Measurements from ENCODE around the gene MAT2A. TPM values are rescaled to one million over a fixed set of nuclear protein-coding genes. Genes with fewer than 3 reads are reported as not detected.

The MAT2A gene
- total RNA-seq, 2 experiments from 2014 or later, result 276 to 282 TPM

DNA sequence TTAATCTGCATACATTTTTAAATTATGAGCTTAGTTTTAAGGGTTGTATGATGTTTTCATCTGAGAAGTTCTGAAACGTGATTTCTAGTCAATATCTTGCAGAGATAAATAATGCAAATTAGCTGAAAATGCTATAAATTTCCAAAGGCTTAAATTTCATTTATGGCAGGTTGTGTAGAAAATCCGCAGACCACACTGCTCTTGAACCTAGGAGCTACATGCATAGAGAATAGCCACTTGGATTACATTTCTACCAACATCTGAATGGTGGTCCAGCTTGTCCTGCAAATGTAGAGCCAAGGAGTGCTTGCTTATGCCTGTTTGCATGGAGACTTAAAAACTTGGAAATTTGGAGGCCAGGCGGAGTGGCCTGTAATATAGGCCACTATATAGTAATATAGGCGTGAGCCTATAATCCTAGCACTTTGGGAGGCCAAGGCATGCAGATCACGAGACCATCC lies 6.8 kb downstream of the MAT2A start:
- ChIA-PET CTCF (interaction anchor here (0.5 to 2.8 kb wide), 8 partner anchors 11 to 155 kb away, joined by 3 to 25 read pairs (median 3); partner anchors contain the start of gene C2orf68), POLR2A (interaction anchor here (0.6 to 23.8 kb wide), 25 partner anchors 1 to 228 kb away, joined by 3 to 467 read pairs (median 4); partner anchors contain the start of genes CAPG, ELMOD3, GGCX and MAT2A)
- no peaks in the 10 kb centered on the region for H3K9me3 Mint-ChIP-seq
- DNase-seq (no peak), ATAC-seq (peak; percentile 5)
- H3K27ac Mint-ChIP-seq, result no peak overlapping the region
- intact Hi-C loops (cut with micrococcal nuclease), result loop anchor here (10.0 kb wide), 1 partner anchor 221 kb away; the partner anchor contains the start of gene TGOLN2
- H3K27me3 Mint-ChIP-seq, result no peaks in the 10 kb centered on the region
- no peak overlapping the region for H3K4me3 Mint-ChIP-seq
- H3K36me3 Mint-ChIP-seq (ENCODE audit: low read depth), result peaks cover 50% of the 10 kb centered on the region
- peaks cover 30% of the 10 kb centered on the region for H3K4me1 Mint-ChIP-seq (ENCODE audit: low read depth)
- TF ChIP-seq, protein P1, sequence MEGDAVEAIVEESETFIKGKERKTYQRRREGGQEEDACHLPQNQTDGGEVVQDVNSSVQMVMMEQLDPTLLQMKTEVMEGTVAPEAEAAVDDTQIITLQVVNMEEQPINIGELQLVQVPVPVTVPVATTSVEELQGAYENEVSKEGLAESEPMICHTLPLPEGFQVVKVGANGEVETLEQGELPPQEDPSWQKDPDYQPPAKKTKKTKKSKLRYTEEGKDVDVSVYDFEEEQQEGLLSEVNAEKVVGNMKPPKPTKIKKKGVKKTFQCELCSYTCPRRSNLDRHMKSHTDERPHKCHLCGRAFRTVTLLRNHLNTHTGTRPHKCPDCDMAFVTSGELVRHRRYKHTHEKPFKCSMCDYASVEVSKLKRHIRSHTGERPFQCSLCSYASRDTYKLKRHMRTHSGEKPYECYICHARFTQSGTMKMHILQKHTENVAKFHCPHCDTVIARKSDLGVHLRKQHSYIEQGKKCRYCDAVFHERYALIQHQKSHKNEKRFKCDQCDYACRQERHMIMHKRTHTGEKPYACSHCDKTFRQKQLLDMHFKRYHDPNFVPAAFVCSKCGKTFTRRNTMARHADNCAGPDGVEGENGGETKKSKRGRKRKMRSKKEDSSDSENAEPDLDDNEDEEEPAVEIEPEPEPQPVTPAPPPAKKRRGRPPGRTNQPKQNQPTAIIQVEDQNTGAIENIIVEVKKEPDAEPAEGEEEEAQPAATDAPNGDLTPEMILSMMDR (IDR thresholded peaks at IDR 0.05), result no peak

DNA sequence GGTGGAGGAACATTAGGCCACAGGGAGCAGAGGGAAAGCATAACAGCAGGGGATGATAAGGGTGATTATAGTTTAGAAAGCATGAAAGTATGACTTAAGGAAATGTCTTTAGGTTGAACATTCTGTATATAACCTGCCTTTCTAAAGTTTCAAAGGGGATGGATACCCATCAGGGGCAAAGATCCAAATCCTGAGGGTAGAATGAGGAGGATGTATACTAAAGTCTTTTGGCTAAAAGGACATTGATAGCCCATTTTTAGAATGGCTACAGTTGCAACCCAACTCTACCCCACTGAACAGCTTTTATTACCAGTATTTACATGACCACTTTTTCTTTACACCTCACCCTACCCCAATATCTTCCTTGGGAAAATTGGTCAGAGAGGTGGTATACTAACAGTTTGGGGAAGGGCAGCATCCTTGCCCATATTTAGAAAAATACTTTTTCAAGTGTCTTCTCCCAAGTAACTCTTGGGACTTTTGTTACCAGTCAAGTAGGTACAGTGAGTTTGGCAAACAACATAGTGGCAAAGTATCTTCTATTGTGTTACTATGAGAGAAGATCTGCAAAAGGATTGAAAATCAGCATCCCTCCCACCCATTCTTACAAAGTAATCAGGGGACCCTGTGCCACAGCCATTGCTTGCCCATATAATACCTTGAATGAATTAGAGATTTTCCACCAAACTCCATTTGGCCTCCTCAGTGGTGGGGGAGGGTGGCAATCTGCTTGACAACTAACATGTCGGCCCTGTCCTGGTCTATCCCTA lies 8.3 kb downstream of the MAT2A start:
- TF ChIP-seq, protein P1 (IDR thresholded peaks at IDR 0.05), result no peak
- Mint-ChIP-seq H3K36me3 (ENCODE audit: low read depth) (peaks cover 42% of the 10 kb centered on the region), H3K4me3 (no peak overlapping the region), H3K9me3 (no peaks in the 10 kb centered on the region), H3K27me3 (no peaks in the 10 kb centered on the region), H3K4me1 (ENCODE audit: low read depth) (peaks cover 17% of the 10 kb centered on the region), H3K27ac (peak overlapping the region; percentile 11)
- no peak for ATAC-seq
- ChIA-PET POLR2A (interaction anchor here (0.7 to 23.8 kb wide), 10 partner anchors 3 to 221 kb away, joined by 4 to 467 read pairs (median 11); partner anchors contain the start of genes CAPG, GGCX, MAT2A and SH2D6), CTCF (interaction anchor here (1.0 to 7.7 kb wide), 5 partner anchors 15 to 247 kb away, joined by 3 to 221 read pairs (median 6); partner anchors contain the start of gene SH2D6)
- DNase-seq, result no peak
- intact Hi-C loops (cut with micrococcal nuclease), result loop anchor here (10.0 kb wide), 1 partner anchor 222 kb away; the partner anchor contains the start of gene TGOLN2

DNA sequence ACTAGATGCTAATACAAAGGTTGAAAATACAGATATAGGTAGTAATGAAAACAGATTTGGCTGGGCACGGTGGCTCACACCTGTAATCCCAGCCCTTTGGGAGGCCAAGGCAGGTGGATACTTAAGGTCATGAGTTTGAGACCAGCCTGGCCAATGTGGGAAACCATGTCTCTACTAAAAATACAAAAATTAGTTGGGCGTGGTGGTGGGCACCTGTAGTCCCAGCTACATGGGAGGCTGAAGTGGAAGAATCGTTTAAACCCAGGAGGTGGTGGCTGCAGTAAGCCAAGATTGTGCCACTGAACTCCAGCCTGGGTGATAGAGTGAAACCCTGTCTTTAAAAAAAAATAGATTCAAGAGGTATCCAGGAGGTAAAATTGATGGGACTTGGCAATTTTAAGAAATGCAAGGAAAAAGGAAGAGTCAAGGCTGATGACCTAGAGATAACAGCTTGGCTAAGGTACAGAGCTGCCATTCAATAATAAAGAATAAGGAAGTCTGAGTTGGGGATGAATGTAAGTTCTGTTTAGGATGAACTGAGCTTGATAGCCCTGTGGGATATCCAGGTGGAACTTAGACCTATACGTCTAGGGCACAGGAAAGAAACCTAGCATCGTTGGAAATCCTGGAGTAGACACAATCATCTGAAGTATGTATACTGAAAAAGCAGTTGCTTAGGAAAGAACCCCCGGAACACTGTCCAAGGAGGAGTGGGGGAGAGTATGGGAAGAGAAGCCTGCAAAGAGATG lies 9.1 kb downstream of the MAT2A start:
- Mint-ChIP-seq H3K9me3 (no peaks in the 10 kb centered on the region), H3K4me3 (no peak overlapping the region), H3K36me3 (ENCODE audit: low read depth) (peaks cover 35% of the 10 kb centered on the region), H3K27ac (peak overlapping the region; percentile 11), H3K27me3 (no peaks in the 10 kb centered on the region), H3K4me1 (ENCODE audit: low read depth) (peaks cover 9% of the 10 kb centered on the region)
- intact Hi-C loops (cut with micrococcal nuclease), result loop anchor here (10.0 kb wide), 1 partner anchor 223 kb away; the partner anchor contains the start of gene TGOLN2
- ATAC-seq (no peak), DNase-seq (no peak)
- CTCF ChIA-PET, result interaction anchor here (0.7 to 7.7 kb wide), 7 partner anchors 18 to 248 kb away, joined by 3 to 221 read pairs (median 4); partner anchors contain the start of gene SH2D6
- TF ChIP-seq, protein P1 (IDR thresholded peaks at IDR 0.05), result no peak
- POLR2A ChIA-PET, result interaction anchor here (1.9 to 23.8 kb wide), 7 partner anchors 3 to 222 kb away, joined by 4 to 467 read pairs (median 331); partner anchors contain the start of genes CAPG, GGCX, MAT2A and SH2D6

DNA sequence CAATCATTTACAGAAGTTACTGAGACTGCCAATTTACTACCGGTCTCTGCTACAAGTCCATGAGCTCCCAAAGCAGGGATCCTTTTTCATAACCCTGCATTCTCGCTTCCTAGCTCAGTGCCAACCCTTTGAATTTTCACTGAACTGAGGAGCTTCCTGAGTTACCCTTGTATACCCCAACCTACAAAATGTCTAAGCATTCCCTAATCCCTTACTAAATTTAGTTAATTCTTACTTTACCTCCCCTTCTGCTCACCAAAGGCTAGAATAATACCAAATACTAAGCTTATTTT lies 9.6 kb downstream of the MAT2A start:
- intact Hi-C loops (cut with micrococcal nuclease), result loop anchor here (10.0 kb wide), 1 partner anchor 224 kb away; the partner anchor contains the start of gene TGOLN2
- ChIA-PET POLR2A (interaction anchor here (16.4 to 23.8 kb wide), 3 partner anchors 4 to 134 kb away, joined by 331 to 467 read pairs (median 467); partner anchors contain the start of genes CAPG, GGCX, MAT2A and SH2D6), CTCF (interaction anchor here (0.7 to 7.7 kb wide), 9 partner anchors 19 to 248 kb away, joined by 3 to 221 read pairs (median 4); partner anchors contain the start of gene SH2D6)
- ATAC-seq, result no peak
- DNase-seq, result no peak
- Mint-ChIP-seq H3K4me3 (no peak overlapping the region), H3K36me3 (ENCODE audit: low read depth) (peaks cover 30% of the 10 kb centered on the region), H3K27me3 (no peaks in the 10 kb centered on the region), H3K9me3 (no peaks in the 10 kb centered on the region), H3K4me1 (ENCODE audit: low read depth) (peaks cover 5% of the 10 kb centered on the region), H3K27ac (no peak overlapping the region)
- TF ChIP-seq, protein P1 (IDR thresholded peaks at IDR 0.05), result no peak
